OCI-LY3 (cell line): ENCODE measurements around the gene KRT32.

ENCODE experiments used
- H2AFZ ChIP-seq: fragments of 200-600, 300-600 bp; shearing (Covaris generic); 2 replicates; pipeline ENCODE4 v1.6.0; 2014; ENCODE audit warnings: antibody characterized with exemption, low read depth, low read length
- H3K27ac ChIP-seq: fragments of 200-600, 300-600 bp; sonication (generic); 2 replicates; pipeline ENCODE4 v1.5.1; 2014; ENCODE audit warnings: mild to moderate bottlenecking, low read length, moderate library complexity, mixed read lengths
- H3K27me3 ChIP-seq: fragments of 200-600, 300-600 bp; sonication (generic); 2 replicates; pipeline ENCODE4 v1.6.1; 2014; ENCODE audit warnings: low read depth, low read length, mixed read lengths
- H3K36me3 ChIP-seq: fragments of 200-600, 300-600 bp; sonication (generic); replicated peaks from 2 replicates; pipeline ENCODE3; 2014; ENCODE audit warnings: low read depth, low read length, mixed read lengths
- H3K4me1 ChIP-seq: fragments of 300-600, 200-600 bp; sonication (generic); 2 replicates; pipeline ENCODE4 v1.6.1; 2014; ENCODE audit warnings: low read length, mixed read lengths
- H3K4me2 ChIP-seq: fragments of 200-600, 300-600 bp; sonication (generic); 2 replicates; pipeline ENCODE4 v1.6.1; 2014; ENCODE audit warnings: low read length, mixed read lengths
- H3K4me3 ChIP-seq: fragments of 300-600, 200-600 bp; sonication (generic); 2 replicates; pipeline ENCODE4 v1.5.1; 2014; ENCODE audit warnings: antibody characterized with exemption, mild to moderate bottlenecking, low read length, moderate library complexity
- H3K79me2 ChIP-seq: fragments of 300-600, 200-600 bp; shearing (Covaris generic); 2 replicates; pipeline ENCODE4 v1.6.1; 2014; ENCODE audit warnings: mild to moderate bottlenecking, low read length, mixed read lengths
- H3K9ac ChIP-seq: fragments of 300-600, 200-600 bp; shearing (Covaris generic); 2 replicates; pipeline ENCODE4 v1.6.0; 2014; ENCODE audit warnings: mild to moderate bottlenecking, low read length, moderate library complexity
- H3K9me3 ChIP-seq: fragments of 200-600, 300-600 bp; shearing (Covaris generic); 2 replicates; pipeline ENCODE4 v1.6.1; 2014; ENCODE audit warnings: low read length, mixed read lengths; ENCODE audit not compliant: insufficient read depth
- H4K20me1 ChIP-seq: fragments of 200-600, 300-600 bp; sonication (generic); 2 replicates; pipeline ENCODE4 v1.6.1; 2016; ENCODE audit warnings: low read length, mixed read lengths; ENCODE audit not compliant: insufficient read depth
- CTCF ChIP-seq: fragments of 200-600, 300-600 bp; sonication (generic); IDR thresholded peaks from 2 replicates; pipeline ENCODE4 v1.5.1; 2014; ENCODE audit warnings: antibody characterized with exemption, low read length, low read depth
- EZH2phosphoT487 ChIP-seq: fragments of 200-600 bp; shearing (Covaris generic); IDR thresholded peaks from 2 replicates; pipeline ENCODE4 v1.6.1; 2018; ENCODE audit warnings: antibody characterized with exemption, mixed run types, low read depth

KRT32 gene

GRCh38 chr17:41483531-41483930, 16.3 kb upstream of the KRT32 start:
- H4K20me1 ChIP-seq, result no peaks in the 10 kb centered on the region
- no peak for TF ChIP-seq EZH2phosphoT487
- no peak for TF ChIP-seq CTCF
- H3K36me3 ChIP-seq, result no peaks in the 10 kb centered on the region
- H3K4me3 ChIP-seq, result no peak overlapping the region
- no peaks in the 10 kb centered on the region for H3K9me3 ChIP-seq
- H3K79me2 ChIP-seq, result no peaks in the 10 kb centered on the region
- H3K27me3 ChIP-seq, result no peaks in the 10 kb centered on the region
- no peak overlapping the region for H3K4me2 ChIP-seq
- no peak overlapping the region for H3K27ac ChIP-seq
- peaks cover 10% of the 10 kb centered on the region for H3K4me1 ChIP-seq
- no peak overlapping the region for H2AFZ ChIP-seq
- H3K9ac ChIP-seq, result no peak overlapping the region

GRCh38 chr17:41481036-41481435, 13.8 kb upstream of the KRT32 start, which contains the start of gene KRT35:
KRT35 (minus strand) TSS chr17:41481151; CDS start chr17:41481097, 54 bp downstream.
- H2AFZ ChIP-seq, result no peak within 1 kb of the TSS
- no peak for TF ChIP-seq CTCF
- TF ChIP-seq EZH2phosphoT487, result no peak
- H3K79me2 ChIP-seq, result no peaks in the 10 kb centered on the region
- no peak within 1 kb of the TSS for H3K4me3 ChIP-seq
- H3K27me3 ChIP-seq, result no peaks in the 10 kb centered on the region
- H3K9me3 ChIP-seq, result no peaks in the 10 kb centered on the region
- peaks cover 10% of the 10 kb centered on the region for H3K4me1 ChIP-seq
- no peak within 1 kb of the TSS for H3K27ac ChIP-seq
- H3K4me2 ChIP-seq, result no peak within 1 kb of the TSS
- no peak within 1 kb of the TSS for H3K9ac ChIP-seq
- no peaks in the 10 kb centered on the region for H4K20me1 ChIP-seq
- H3K36me3 ChIP-seq, result no peaks in the 10 kb centered on the region

GRCh38 chr17:41480581-41480980, 13.4 kb upstream of the KRT32 start:
- H3K4me2 ChIP-seq, result no peak overlapping the region
- no peak overlapping the region for H2AFZ ChIP-seq
- H3K4me3 ChIP-seq, result no peak overlapping the region
- no peaks in the 10 kb centered on the region for H3K36me3 ChIP-seq
- H3K9ac ChIP-seq, result no peak overlapping the region
- TF ChIP-seq CTCF (no peak), EZH2phosphoT487 (no peak)
- H4K20me1 ChIP-seq, result no peaks in the 10 kb centered on the region
- peaks cover 10% of the 10 kb centered on the region for H3K4me1 ChIP-seq
- H3K27me3 ChIP-seq, result no peaks in the 10 kb centered on the region
- H3K9me3 ChIP-seq, result no peaks in the 10 kb centered on the region
- no peaks in the 10 kb centered on the region for H3K79me2 ChIP-seq
- H3K27ac ChIP-seq, result no peak overlapping the region

GRCh38 chr17:41480136-41480535, 12.9 kb upstream of the KRT32 start:
- Histone ChIP-seq H3K4me3 (no peak overlapping the region), H3K4me1 (peaks cover 10% of the 10 kb centered on the region), H4K20me1 (no peaks in the 10 kb centered on the region), H3K79me2 (no peaks in the 10 kb centered on the region), H2AFZ (no peak overlapping the region), H3K4me2 (no peak overlapping the region), H3K9ac (no peak overlapping the region), H3K27ac (no peak overlapping the region), H3K9me3 (no peaks in the 10 kb centered on the region), H3K36me3 (no peaks in the 10 kb centered on the region), H3K27me3 (no peaks in the 10 kb centered on the region)
- TF ChIP-seq EZH2phosphoT487, result no peak
- TF ChIP-seq CTCF, result no peak
